Cardiac muscle cell (in vitro differentiated cells and primary cell): Measurements from ENCODE around the gene ZSCAN25. TPM values are rescaled to one million over a fixed set of nuclear protein-coding genes. Genes with fewer than 3 reads are reported as not detected.

ENCODE experiments used
- DNase-seq, 2 donors: peaks; one replicate each; pipeline versions ENCODE4 v3.0.0 to v3.0.0-alpha.2; 2010 to 2017; ENCODE audit warnings: low read depth in 1 of 2, low spot score in 1 of 2
- H3K27ac ChIP-seq: fragments of 200-600 bp; sonication (generic); 2 replicates; pipeline ENCODE4 v1.5.1; 2016
- H3K27me3 ChIP-seq: fragments of 200-600 bp; sonication (generic); 2 replicates; pipeline ENCODE4 v1.6.0; 2016; ENCODE audit warnings: control low read depth
- H3K36me3 ChIP-seq: fragments of 200-600 bp; sonication (generic); 2 replicates; pipeline ENCODE4 v1.5.1; 2016; ENCODE audit warnings: control low read depth
- H3K4me1 ChIP-seq: fragments of 200-600 bp; sonication (generic); 2 replicates; pipeline ENCODE4 v1.8.1; 2017; ENCODE audit warnings: low read depth, mild to moderate bottlenecking, mixed run types
- H3K4me3 ChIP-seq: fragments of 200-600 bp; sonication (generic); 2 replicates; pipeline ENCODE4 v1.5.1; 2016; ENCODE audit warnings: mild to moderate bottlenecking
- H3K9me3 ChIP-seq: fragments of 200-600 bp; sonication (generic); 2 replicates; pipeline ENCODE4 v1.5.1; 2017; ENCODE audit warnings: low read depth, mild to moderate bottlenecking, control low read depth
- CTCF ChIP-seq: IDR thresholded peaks from 2 replicates; pipeline ENCODE4 v1.5.1; 2012; ENCODE audit warnings: low read depth, mild to moderate bottlenecking, low read length
- polyA plus RNA-seq: library from polyadenylated mRNA; unstranded; fragments of >200 nt; fragmentation: Nextera tagmentation; extraction: Ambion mirVana; gene quantifications from 2 replicates; pipeline ENCODE4 v1.2.1, GENCODE V29; 2016
- total RNA-seq: library from RNA; depleted of rRNA; stranded (reverse); fragments of >200 nt; gene quantifications from 2 replicates; pipeline ENCODE4 v1.2.3, GENCODE V29; 2016

ZSCAN25 gene
- total and polyA plus RNA-seq, 2 experiments from 2014 or later, result 13.8 to 22.8 TPM

- no peaks in the 10 kb centered on the region for H3K4me1 ChIP-seq
- H3K9me3 ChIP-seq, result no peaks in the 10 kb centered on the region
- peaks cover 73% of the 10 kb centered on the region for H3K36me3 ChIP-seq
- H3K4me3 ChIP-seq, result no peak overlapping the region
- H3K27me3 ChIP-seq, result no peaks in the 10 kb centered on the region
- no peak for DNase-seq
- no peak overlapping the region for H3K27ac ChIP-seq
- TF ChIP-seq CTCF, result no peak
Observed at GRCh38 chr7:99624484-99624883, 7.7 kb downstream of the ZSCAN25 start.

- no peak overlapping the region for H3K27ac ChIP-seq
- no peak for DNase-seq
- H3K27me3 ChIP-seq, result no peaks in the 10 kb centered on the region
- TF ChIP-seq CTCF, result no peak
- no peaks in the 10 kb centered on the region for H3K4me1 ChIP-seq
- no peak overlapping the region for H3K4me3 ChIP-seq
- H3K36me3 ChIP-seq, result peaks cover 73% of the 10 kb centered on the region
- H3K9me3 ChIP-seq, result no peaks in the 10 kb centered on the region
Observed at GRCh38 chr7:99625321-99625720, 8.6 kb downstream of the ZSCAN25 start.

GRCh38 chr7:99625961-99626360 is 9.2 kb downstream of the ZSCAN25 start:
- Histone ChIP-seq H3K4me3 (no peak overlapping the region), H3K36me3 (peaks cover 73% of the 10 kb centered on the region), H3K27me3 (no peaks in the 10 kb centered on the region), H3K4me1 (no peaks in the 10 kb centered on the region), H3K27ac (no peak overlapping the region), H3K9me3 (no peaks in the 10 kb centered on the region)
- DNase-seq, result no peak
- TF ChIP-seq CTCF, result no peak

GRCh38 chr7:99626661-99627060 is 9.9 kb downstream of the ZSCAN25 start:
- peaks cover 66% of the 10 kb centered on the region for H3K36me3 ChIP-seq
- no peak for TF ChIP-seq CTCF

GRCh38 chr7:99627513-99627912 is 10.8 kb downstream of the ZSCAN25 start:
- Histone ChIP-seq H3K36me3 (peaks cover 60% of the 10 kb centered on the region), H3K4me1 (no peaks in the 10 kb centered on the region), H3K4me3 (no peak overlapping the region), H3K27ac (no peak overlapping the region), H3K9me3 (no peaks in the 10 kb centered on the region), H3K27me3 (no peaks in the 10 kb centered on the region)
- no peak for TF ChIP-seq CTCF
- no peak for DNase-seq

More at GRCh38 chr7:99626661-99627060, 9.9 kb downstream of the ZSCAN25 start:
- Histone ChIP-seq H3K27ac (no peak overlapping the region), H3K9me3 (no peaks in the 10 kb centered on the region), H3K4me3 (no peak overlapping the region), H3K4me1 (no peaks in the 10 kb centered on the region), H3K27me3 (no peaks in the 10 kb centered on the region)
- DNase-seq, result no peak
